Subcutaneous abdominal adipose tissue (tissue), 5 donors: Measurements from ENCODE around the gene ACTN4.

ENCODE experiments used
- H3K27ac ChIP-seq: one replicate; pipeline ENCODE4 v1.7.0; 2013; ENCODE audit warnings: low read depth, mild to moderate bottlenecking, inconsistent platforms, low read length, moderate library complexity
- H3K27me3 ChIP-seq, 5 donors: one replicate each; pipeline ENCODE4 v1.7.0; 2013; ENCODE audit warnings: low read length in 5 of 5, inconsistent platforms in 1 of 5; ENCODE audit not compliant: control insufficient read depth in 5 of 5, insufficient read depth in 4 of 5
- H3K36me3 ChIP-seq, 5 donors: one replicate each; pipeline ENCODE4 v1.7.0; 2013; ENCODE audit warnings: low read length in 5 of 5; ENCODE audit not compliant: control insufficient read depth in 5 of 5, insufficient read depth in 5 of 5
- H3K4me1 ChIP-seq, 5 donors: one replicate each; pipeline ENCODE4 v1.7.0; 2013; ENCODE audit warnings: low read length in 5 of 5, mild to moderate bottlenecking in 3 of 5, moderate library complexity in 1 of 5; ENCODE audit not compliant: control insufficient read depth in 5 of 5, insufficient read depth in 5 of 5
- H3K4me3 ChIP-seq, 5 donors: one replicate each; pipeline ENCODE4 v1.7.0; 2013; ENCODE audit warnings: low read length in 5 of 5, low read depth in 1 of 5
- H3K9ac ChIP-seq, 5 donors: one replicate each; pipeline ENCODE4 v1.7.0; 2013; ENCODE audit warnings: low read length in 5 of 5, mild to moderate bottlenecking in 4 of 5, moderate library complexity in 3 of 5
- H3K9me3 ChIP-seq, 5 donors: one replicate each; pipeline ENCODE4 v1.7.0; 2013; ENCODE audit warnings: low read length in 5 of 5; ENCODE audit not compliant: control insufficient read depth in 5 of 5
- donor health status: healthy.
- donor health status: healthy.
- donor health status: healthy.
- donor health status: healthy.
- donor health status: healthy.

ACTN4 gene

DNA sequence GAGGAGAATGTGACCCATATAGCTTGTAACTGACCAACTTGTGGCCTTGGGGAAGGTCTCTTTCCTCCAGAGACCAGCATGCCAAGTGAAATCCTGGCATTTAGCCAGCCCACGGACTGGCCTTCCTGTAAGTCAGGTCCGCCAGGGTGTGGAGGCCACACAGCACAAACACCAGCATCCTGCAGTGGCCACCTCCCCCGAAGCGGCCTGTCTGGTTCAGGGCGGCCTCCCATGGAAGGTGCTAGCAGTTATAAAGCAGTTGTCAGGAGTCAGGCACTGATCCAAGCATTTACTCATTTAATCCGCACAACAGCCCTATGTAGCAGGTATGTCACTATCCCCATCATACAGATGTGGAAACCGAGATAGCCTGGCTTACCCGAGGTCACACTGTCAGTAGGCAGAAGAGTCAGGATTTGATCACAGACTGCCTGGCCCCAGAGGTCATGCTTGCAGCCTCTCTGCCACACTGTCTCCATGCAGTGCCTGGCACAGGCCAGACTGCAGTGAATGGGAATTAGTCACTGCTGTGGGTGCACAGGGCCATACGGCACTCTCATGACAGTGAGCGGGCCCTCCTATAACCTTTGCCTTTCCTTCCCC, 60.2 kb downstream of the ACTN4 start:
- H3K4me1 ChIP-seq = peaks cover 11 to 81% (median 66%) of the 10 kb centered on the region in 5 donors
- peak overlapping the region in 1 of 5 donors; percentile 7 for H3K9ac ChIP-seq
- H3K27ac ChIP-seq = peak overlapping the region; percentile 17
- H3K4me3 ChIP-seq = no peak overlapping the region
- no peaks in the 10 kb centered on the region for H3K27me3 ChIP-seq
- H3K9me3 ChIP-seq = no peaks in the 10 kb centered on the region
- peaks cover 0 to 99% (median 95%) of the 10 kb centered on the region in 5 donors for H3K36me3 ChIP-seq

DNA sequence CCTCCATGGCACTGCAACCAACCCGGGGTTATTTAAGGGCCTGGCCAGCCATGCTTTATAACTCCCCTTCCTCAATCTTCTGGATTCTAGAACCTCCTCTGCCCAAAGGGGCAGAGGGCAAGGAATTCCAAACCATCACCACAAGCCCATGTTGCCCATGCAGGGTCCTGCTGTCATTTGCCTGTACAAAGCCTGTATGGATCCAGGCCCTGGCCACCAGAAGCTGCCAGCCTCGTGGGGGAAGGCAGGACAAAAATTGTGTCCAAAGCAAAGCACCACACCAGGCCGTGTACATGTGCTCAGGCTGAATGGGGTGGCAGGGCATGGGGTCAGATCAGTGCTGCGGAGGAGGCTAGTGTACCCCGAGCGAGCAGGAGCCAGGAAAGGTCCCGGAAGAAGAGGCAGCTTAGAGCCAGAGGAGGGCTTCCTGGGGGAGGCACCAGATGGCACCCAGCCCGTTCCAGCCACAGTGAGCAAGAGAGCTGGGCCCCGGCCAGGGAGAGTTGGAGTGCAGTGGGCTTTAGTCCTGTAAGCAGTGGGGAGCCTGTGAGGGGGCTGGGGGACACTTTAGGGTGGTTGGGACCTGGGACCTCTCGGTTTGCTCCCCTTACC, 61.1 kb downstream of the ACTN4 start:
- H3K9me3 ChIP-seq = no peaks in the 10 kb centered on the region
- peak overlapping the region; percentile 17 for H3K27ac ChIP-seq
- H3K27me3 ChIP-seq = no peaks in the 10 kb centered on the region
- peaks cover 13 to 90% (median 75%) of the 10 kb centered on the region in 5 donors for H3K4me1 ChIP-seq
- no peak overlapping the region for H3K4me3 ChIP-seq
- H3K36me3 ChIP-seq = peaks cover 0 to 100% (median 97%) of the 10 kb centered on the region in 5 donors
- peak overlapping the region in 1 of 5 donors; percentile 7 for H3K9ac ChIP-seq

DNA sequence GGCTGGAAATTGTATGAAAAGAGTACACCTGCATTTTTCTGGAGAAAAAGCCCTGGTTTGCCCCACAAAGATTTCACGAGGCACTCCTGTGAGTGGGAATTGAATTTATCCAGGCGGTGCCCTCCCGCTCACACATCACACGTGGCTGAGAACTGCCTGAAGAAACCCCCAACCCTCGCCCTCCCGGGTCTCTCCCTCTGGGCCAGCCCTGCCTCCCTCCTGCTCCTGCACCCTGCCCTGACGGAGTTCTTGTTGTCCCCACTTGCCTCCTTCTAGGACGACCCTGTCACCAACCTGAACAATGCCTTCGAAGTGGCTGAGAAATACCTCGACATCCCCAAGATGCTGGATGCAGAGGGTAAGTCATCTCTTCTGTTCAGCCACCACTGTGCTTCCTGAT, 61.7 kb downstream of the ACTN4 start:
- Histone ChIP-seq H3K27ac (no peak overlapping the region), H3K4me3 (no peak overlapping the region), H3K9ac (no peak overlapping the region), H3K9me3 (no peaks in the 10 kb centered on the region), H3K27me3 (no peaks in the 10 kb centered on the region), H3K4me1 (peaks cover 13 to 91% (median 77%) of the 10 kb centered on the region in 5 donors), H3K36me3 (peaks cover 0 to 100% (median 97%) of the 10 kb centered on the region in 5 donors)

DNA sequence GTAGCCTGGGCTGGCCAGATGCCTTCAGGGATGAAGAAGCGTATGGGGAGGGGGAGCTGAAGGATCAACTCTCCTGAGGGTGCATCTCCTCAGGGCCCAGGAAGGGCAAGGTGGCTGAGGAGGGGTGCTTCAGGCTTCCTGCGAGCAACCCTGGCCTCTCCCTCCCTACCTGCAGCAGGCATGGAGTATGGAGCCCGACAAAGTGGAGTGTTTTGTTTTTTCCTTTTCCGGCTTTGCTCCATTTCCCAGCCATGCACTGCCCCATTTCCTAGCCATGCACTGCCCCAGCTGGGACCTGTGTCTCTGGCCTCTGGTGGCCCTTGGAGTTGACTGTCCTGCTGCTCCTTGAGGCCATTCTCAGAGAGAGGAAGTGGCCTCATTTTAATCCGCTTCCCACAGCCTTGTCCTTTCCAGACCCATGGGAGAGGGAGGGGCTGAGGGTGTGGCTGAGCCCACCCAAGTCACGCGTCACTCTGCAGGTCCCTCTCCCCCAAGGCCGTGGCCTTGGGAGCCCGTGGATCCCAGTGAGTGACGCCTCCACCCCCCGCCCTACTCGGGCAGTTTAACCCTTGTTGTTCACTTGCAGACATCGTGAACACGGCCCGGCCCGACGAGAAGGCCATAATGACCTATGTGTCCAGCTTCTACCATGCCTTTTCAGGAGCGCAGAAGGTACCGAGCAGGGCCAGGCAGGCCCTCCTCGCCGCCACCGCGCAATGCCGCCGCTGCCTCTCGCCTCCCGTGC, 62.4 kb downstream of the ACTN4 start:
- Histone ChIP-seq H3K9ac (no peak overlapping the region), H3K9me3 (no peaks in the 10 kb centered on the region), H3K36me3 (peaks cover 0 to 100% (median 98%) of the 10 kb centered on the region in 5 donors), H3K27ac (no peak overlapping the region), H3K27me3 (no peaks in the 10 kb centered on the region), H3K4me1 (peaks cover 13 to 88% (median 77%) of the 10 kb centered on the region in 5 donors), H3K4me3 (no peak overlapping the region)

DNA sequence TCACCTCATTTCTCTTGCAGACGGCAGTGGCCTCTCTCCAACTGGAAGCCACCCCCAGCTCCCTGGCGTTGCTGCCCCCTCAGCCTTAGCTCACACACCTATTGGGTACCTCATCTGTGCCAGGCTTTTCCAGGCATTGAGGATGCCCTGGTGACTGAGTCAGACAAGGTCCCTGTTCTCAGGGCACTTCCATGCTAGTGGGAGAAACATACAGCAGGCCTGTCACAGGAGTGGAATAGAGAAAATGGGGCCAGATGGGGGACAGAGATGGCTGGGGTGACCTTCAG, 62.9 kb downstream of the ACTN4 start:
- Histone ChIP-seq H3K36me3 (peaks cover 0 to 100% (median 94%) of the 10 kb centered on the region in 5 donors), H3K27ac (no peak overlapping the region), H3K9me3 (no peaks in the 10 kb centered on the region), H3K27me3 (no peaks in the 10 kb centered on the region), H3K4me1 (peaks cover 13 to 83% (median 77%) of the 10 kb centered on the region in 5 donors), H3K9ac (peak overlapping the region in 1 of 5 donors; percentile 35), H3K4me3 (no peak overlapping the region)

DNA sequence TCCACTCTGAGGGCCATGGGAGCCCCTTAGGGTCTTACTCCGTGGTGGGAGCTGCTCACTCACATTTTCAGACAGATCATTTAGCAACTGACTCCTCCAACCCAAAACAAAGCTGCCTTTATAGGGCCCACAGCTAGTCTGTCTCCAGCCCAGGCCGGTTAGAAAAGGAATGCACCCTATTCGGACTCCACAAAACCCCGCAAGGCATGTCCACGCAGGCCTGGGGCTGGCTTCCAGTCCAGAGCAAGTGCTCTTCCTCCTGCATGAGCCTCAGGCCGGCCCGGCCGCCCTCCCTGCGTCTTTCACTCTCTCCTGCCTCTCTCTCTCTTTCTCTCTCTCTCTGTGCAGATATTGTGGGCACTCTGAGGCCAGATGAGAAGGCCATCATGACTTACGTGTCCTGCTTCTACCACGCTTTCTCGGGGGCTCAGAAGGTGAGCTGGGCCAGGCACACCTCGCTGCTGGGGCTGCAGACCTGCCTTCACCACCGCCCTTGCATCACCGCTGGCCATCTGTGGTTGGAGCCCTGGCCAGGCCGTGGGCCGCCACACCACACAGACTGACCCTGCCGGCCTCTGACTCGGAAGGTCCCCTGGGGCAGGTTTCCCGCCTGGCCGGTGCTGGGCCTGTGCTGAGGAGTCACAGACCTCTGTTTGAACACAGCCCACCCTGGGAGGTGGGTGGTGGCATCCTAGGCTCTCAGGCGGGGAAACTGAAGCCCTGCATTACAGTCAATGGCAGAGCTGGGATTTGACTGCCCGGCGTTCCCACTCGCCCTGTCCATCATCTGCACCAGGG, 63.7 kb downstream of the ACTN4 start:
- Histone ChIP-seq H3K9me3 (no peaks in the 10 kb centered on the region), H3K9ac (peak overlapping the region in 1 of 5 donors; percentile 35), H3K4me1 (peaks cover 13 to 76% (median 72%) of the 10 kb centered on the region in 5 donors), H3K27me3 (no peaks in the 10 kb centered on the region), H3K27ac (no peak overlapping the region), H3K36me3 (peaks cover 0 to 98% (median 91%) of the 10 kb centered on the region in 5 donors), H3K4me3 (no peak overlapping the region)

DNA sequence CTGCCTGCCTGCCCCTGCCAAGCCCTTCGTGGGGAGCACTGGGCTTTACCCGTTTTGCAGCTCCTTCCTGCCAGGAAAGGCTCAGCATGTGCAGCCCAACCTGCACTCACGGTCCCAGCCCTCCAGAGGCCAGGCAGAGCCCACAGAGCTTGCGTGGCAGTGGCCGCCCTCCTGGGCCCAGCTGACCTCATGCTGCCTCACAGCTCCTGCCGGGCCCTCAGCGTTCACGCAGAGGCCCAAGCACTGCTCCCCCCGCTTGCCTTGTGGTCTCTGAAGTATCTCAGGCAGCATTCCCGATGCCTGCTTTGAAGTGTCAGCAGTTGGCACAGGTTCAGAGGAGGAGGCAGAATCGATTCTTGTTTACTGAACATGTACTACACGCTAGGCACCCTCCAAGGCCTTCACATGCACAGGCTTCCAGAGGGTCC, 64.3 kb downstream of the ACTN4 start:
- Histone ChIP-seq H3K27ac (no peak overlapping the region), H3K9me3 (no peaks in the 10 kb centered on the region), H3K36me3 (peaks cover 0 to 98% (median 91%) of the 10 kb centered on the region in 5 donors), H3K4me1 (peaks cover 13 to 70% (median 69%) of the 10 kb centered on the region in 5 donors), H3K27me3 (no peaks in the 10 kb centered on the region), H3K4me3 (no peak overlapping the region), H3K9ac (no peak overlapping the region)

DNA sequence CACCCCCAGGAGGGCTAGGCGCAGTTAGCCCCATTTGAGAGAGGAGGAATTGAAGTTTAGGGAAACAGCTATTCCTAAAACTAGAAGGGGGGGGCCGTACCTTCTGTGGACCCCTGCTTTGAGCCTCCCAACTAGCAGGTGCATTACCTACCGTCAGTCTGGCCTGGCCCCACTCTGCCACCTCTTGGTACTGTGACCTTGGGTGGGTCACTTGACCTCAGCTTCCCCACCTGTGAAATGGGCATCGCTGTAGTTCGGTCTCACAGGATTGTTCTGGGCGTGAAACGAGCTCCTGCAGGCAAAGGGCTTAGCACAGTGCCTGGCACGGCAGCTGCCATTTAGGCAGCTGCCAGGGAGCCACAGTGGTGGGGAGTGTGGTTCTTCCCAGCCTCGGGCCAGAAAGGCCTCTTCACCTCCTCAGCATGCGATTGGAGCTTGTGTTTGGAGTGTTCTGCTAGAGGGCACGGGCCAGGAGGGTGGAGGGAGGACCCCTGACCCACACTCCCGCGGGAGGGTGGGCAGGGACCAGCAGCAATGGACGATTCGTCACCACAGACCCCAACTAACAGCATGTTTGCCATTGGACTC, 64.8 kb downstream of the ACTN4 start:
- no peak overlapping the region for H3K9ac ChIP-seq
- no peaks in the 10 kb centered on the region for H3K27me3 ChIP-seq
- H3K9me3 ChIP-seq = no peaks in the 10 kb centered on the region
- H3K27ac ChIP-seq = peak overlapping the region; percentile 16
- peaks cover 13 to 65% (median 64%) of the 10 kb centered on the region in 5 donors for H3K4me1 ChIP-seq
- peaks cover 0 to 98% (median 91%) of the 10 kb centered on the region in 5 donors for H3K36me3 ChIP-seq
- no peak overlapping the region for H3K4me3 ChIP-seq

DNA sequence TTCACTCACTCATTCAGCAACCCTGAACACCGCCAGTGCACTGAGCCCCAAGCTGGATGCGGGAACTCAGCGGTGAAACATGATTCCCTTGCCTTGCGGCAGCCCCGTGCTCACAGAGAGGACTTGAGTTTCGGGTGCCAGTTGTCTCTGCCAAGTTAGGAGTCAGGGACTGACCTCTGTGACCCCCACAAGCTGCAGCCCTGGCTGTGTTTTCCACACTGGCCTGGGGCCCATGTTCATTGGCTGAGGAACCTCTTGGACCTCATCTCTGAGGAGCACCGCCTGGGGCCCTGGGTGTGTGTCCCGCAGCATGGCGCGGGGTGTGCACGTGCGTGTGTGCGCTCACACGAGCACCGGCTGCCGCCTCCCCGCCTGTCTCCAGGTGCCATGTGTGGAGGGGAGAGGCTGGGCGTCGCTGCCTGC, 65.8 kb downstream of the ACTN4 start:
- Histone ChIP-seq H3K9ac (no peak overlapping the region), H3K4me3 (no peak overlapping the region), H3K36me3 (peaks cover 0 to 98% (median 91%) of the 10 kb centered on the region in 5 donors), H3K27ac (peak overlapping the region; percentile 16), H3K4me1 (peaks cover 10 to 55% (median 54%) of the 10 kb centered on the region in 5 donors), H3K9me3 (no peaks in the 10 kb centered on the region), H3K27me3 (no peaks in the 10 kb centered on the region)
